Hindlimb muscle (tissue), 1 donor: ENCODE measurements around the gene PNPO. TPM values are rescaled to one million over a fixed set of nuclear protein-coding genes. Genes with fewer than 3 reads are reported as not detected.
"Not testable (repeated sequence)": the region's sequence is repeated elsewhere in the genome, so short reads cannot be mapped to it uniquely, and the experiment has no call there.

ENCODE experiments used
- DNase-seq: peaks from one replicate; pipeline ENCODE4 v3.0.0-alpha.2; 2013
- polyA plus RNA-seq: library from polyadenylated mRNA; unstranded; fragments of 120-200 nt; gene quantifications from one replicate; pipeline ENCODE4 v1.2.1, GENCODE V29; 2013; ENCODE audit not compliant: insufficient read length

PNPO gene
- polyA plus RNA-seq, 1 donor = 11.2 TPM

- DNase-seq = no peak
Observed at GRCh38 chr17:47918006-47918405, 23.4 kb upstream of the PNPO start.

- no peak for DNase-seq
Observed at GRCh38 chr17:47918991-47919390, 22.4 kb upstream of the PNPO start.

GRCh38 chr17:47919889-47920288 is 21.5 kb upstream of the PNPO start:
- not testable (repeated sequence) for DNase-seq

- DNase-seq = no peak
Observed at GRCh38 chr17:47924785-47925677, 16.3 kb upstream of the PNPO start.

DNA sequence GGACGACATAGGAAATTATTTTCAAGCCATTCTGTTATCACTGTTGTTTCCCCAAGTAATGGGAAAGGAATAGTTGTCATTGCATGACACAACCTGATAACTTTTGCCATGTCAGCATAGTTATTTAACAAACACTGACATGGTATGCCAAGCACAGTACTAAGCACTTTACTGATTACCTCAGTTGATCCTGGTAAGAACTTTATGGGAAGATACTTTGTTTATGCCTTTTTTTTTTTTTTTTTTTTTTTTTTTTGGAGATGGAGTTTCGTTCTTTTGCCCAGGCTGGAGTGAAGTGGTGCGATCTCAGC is 15.7 kb upstream of the PNPO start:
- no peak for DNase-seq

- DNase-seq = no peak
Observed at GRCh38 chr17:47927821-47928400, 13.5 kb upstream of the PNPO start.

GRCh38 chr17:47928415-47928814 is 13.0 kb upstream of the PNPO start:
- DNase-seq = no peak

GRCh38 chr17:47929218-47930000 is 12.0 kb upstream of the PNPO start:
- DNase-seq = peak; percentile 53

DNA sequence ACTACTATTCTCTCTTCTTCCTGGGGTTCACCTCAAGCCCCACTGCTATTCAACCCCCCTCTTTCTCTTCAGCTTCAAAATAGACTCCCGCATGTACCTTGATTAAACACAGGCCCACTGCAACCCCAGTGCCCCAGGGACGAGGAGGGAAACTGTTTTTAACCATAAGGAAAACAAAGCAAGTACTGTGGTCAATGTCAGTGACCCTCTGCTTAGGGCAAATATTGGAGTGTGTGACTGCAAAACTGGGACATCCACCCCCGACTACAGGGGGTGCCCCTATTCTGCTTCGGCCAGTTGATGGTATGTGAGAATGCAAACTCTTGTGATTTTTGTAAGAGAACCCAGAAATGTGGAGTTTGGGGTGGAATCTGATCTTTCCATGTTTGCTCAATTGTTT is 9.5 kb upstream of the PNPO start:
- no peak for DNase-seq

GRCh38 chr17:47934856-47935255 is 6.5 kb upstream of the PNPO start:
- DNase-seq = no peak

DNA sequence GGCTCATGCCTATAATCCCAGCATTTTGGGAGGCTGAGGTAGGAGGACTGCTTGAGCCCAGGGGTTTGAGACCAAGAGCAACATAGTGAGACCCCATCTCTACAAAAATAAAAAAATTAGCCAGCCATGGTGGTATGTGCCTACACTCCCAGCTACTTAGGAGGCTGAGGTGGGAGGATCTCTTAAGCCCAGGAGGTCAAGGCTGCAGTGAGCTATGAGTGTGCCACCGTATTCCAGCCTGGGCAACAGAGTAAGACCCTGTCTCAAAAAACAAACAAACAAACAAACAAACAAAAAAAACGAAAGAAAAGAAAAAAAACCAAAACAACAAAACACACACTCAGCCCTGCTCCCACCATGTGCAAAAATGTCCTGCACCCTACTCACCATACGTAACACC is 5.9 kb upstream of the PNPO start:
- DNase-seq = not testable (repeated sequence)

DNA sequence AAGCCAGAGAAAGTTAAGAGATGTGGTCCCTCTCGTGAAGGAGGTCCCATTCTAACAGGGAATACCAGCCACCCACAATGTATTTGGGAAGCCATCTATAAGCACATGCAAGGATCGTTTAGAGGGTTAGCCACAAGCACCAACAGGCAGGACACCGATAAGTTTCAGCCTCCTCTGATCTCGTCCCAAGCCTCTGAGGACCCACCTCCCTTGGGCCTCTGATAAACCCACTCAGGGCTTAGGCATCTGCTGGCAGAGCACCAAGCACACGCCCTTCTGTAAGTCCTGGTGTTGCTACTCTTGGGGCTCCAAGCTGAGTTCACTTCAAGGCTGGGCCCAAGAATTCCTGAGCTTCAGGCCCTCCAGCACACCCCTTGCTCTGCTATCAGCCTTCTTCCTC is 5.4 kb upstream of the PNPO start:
- no peak for DNase-seq

- DNase-seq = no peak
Observed at GRCh38 chr17:47937941-47938340, 3.4 kb upstream of the PNPO start.

DNA sequence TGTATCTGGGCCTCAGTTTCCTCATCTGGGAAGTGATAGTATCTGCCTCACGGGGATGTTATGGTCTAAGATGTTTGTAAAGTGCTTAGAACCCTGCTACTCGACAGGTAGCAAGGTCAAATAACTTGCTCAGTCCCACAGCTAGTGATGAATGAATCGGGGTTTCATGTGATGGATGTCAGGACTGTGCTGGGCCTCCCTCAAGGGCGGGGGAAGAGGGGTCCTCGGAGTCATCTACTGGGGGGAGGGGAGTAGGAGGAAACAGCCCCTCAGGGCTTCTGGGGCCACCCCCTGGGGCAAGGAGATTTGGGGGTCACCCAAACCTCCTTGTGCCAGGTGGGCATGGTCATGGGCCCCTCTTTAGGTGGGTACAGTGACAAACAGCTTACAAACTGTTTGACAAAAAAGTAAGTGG is 732 bp downstream of the PNPO start:
- DNase-seq = no peak

DNA sequence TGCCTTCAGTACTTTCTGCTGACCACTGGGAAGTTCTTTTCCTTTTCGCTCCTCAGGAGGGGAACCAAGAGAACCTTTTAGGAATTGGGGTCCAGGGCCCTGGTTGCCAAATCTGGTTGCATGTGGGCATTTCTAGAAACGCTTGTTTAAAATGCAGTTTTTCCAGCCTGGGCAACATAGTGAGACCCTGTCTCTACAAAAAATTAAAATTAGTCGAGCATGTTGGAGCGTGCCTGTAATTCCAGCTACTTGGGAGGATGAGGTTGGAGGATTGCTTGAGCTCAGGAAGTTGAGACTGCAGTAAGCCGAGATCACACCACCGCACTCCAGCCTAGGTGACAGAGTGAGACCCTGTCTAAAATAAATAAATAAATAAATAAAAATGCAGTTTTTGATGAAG is 1.2 kb downstream of the PNPO start:
- no peak for DNase-seq

DNA sequence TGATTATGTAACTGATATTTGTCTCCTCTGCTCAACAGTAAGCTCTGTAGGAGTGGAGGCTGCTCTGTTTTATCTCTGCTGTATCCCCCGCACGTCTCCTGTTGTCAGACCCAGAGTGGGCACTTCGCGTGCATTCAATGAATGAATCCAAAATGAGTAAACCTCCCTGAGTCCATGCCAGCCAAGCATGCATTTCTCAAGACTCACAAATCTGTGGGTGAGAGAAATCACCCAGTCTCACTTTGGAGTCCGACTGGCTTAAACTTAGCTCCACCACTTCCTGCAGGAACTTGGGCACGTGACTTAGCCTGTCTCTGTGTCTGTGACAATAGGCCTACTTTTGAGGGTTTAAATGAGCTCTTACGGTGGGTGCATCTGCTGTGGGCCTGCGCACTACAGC is 3.7 kb downstream of the PNPO start:
- DNase-seq = no peak

DNA sequence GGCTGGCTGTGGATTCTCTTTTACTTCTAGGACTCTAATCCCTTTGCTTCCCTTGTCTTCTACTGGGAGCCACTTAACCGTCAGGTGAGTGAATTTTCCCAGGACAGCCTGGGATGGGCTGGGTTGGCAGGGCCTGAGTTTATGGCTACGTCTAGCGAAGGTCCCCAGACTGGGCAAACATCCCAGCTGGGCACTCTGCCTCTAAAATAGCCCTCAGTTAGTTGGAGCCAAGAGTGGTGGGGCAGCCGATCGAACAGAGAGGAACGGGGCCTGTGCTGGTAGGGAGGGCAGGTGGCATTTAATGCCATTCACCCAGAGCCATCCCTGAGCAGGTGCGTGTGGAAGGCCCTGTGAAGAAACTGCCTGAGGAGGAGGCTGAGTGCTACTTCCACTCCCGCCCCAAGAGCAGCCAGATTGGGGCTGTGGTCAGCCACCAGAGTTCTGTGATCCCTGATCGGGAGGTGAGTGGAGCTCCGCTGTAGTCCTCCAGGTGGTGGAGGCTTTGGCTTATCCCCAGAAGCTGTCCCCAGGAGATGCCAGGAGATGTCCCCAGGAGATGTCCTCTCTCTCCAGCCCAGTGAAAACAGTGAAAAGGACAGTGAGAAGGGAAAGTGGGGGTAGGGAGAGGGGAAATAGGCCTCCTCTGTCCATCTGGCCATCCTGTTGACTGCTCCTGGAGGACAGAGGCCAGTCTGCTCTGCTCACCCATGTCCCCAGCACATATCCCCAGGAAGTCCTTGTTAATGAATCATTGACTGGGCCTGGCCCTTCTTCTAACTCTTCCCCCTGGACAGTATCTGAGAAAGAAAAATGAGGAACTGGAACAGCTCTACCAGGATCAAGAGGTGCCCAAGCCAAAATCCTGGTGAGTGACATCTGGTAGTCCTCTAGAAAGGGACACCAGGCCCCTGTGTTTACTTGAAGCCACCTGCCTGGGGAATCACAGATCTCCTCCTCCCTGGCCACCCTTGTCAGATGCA is 4.4 kb downstream of the PNPO start:
- no peak for DNase-seq

DNA sequence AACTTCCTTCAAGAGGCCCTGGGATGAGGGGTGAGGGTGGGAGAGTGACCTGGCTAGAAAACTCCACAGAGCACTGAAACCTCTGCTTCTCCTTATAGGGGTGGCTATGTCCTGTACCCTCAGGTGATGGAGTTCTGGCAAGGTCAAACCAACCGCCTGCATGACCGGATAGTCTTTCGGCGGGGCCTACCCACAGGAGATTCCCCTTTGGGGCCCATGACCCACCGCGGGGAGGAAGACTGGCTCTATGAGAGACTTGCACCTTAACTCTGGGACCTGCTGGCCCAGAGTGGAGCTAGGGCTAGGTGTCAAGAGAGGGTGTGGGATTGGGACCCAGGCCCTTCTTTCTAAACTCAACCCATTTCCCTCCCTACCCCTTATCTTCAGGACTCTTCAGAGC is 5.1 kb downstream of the PNPO start:
- DNase-seq = no peak

GRCh38 chr17:47946929-47947397 is 5.6 kb downstream of the PNPO start:
- no peak for DNase-seq

DNA sequence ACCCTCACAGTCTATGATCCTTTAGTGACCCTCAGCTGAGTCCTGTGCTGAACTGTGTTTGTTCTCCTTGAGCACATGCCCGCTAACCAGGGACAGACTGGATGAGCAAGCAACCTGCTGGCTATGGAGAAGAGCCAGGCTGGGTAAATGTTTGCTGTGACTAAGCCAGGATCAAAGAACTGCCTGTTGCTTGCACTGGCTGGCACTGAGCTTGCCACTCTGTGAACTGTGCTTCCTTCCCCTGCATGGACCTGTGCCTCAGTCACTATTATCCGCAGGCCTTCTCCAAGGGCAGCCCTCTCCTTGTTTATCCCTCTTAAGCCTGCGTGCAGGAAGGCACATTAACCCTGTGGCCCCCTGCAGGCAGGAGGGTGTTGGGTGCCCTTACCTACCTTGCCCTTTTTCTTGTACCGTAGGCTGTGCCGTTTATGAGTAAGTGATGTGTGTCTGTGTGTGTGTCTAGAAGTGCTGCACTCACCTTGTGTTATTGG is 7.4 kb downstream of the PNPO start:
- DNase-seq = no peak

DNA sequence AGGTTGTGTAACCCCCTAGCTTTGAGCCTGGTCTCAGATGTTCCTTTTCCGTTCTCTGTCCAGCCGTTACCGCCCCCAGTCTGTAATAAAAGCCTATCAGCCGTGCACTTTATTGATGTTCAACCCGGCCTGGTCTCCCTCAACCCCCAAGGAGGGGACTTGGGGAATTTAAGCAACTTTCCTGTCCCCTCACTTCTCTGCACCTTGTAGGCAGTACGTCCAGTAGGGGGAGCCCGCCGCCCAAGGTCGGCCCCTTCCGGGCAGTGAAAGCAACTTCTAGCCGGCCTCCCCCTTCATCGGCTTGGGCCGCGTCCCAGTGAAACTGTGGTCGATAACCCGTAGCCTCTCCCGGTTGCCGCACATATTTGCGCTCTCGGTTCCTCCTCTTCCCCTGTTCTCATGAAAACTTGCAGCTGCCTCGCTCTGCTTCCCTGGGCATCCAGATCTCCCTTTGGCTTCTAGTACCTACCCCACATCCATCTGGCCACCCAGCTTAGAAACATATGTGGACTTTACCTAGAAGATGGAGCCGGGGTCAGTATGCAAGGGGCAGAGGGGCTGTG is 7.9 kb downstream of the PNPO start:
- peak; percentile 82 for DNase-seq

GRCh38 chr17:47949946-47950345 is 8.6 kb downstream of the PNPO start:
- no peak for DNase-seq
